NCI-H748 (cell line): ENCODE data around the gene USP49.
"Not testable (repeated sequence)": the region's sequence is repeated elsewhere in the genome, so short reads cannot be mapped to it uniquely, and the experiment has no call there.

Experiments
- DNase-seq: peaks from one replicate; lab custom pipeline; 2025; ENCODE audit not compliant: unreplicated experiment; lab: John Stamatoyannopoulos, UW

Gene USP49

DNA sequence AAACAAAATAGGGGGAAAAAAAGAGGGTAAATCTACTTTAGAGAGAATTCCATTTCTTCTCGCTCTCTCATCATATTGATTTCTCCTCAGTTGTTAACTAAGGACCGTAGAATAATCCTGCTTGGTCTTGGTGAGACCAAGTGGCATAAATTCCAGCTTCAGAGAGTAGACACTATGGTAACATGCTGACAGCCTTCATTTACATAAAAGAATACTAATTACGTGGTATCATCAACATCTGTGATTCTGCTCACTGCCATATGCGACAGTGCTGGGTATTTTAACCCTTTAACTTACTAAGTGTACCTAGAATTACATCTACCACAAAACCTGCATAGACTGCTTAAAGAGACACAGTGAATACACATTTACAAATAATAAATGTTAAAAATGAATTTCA lies 80.5 kb downstream of the USP49 start:
- DNase-seq, result no peak

DNA sequence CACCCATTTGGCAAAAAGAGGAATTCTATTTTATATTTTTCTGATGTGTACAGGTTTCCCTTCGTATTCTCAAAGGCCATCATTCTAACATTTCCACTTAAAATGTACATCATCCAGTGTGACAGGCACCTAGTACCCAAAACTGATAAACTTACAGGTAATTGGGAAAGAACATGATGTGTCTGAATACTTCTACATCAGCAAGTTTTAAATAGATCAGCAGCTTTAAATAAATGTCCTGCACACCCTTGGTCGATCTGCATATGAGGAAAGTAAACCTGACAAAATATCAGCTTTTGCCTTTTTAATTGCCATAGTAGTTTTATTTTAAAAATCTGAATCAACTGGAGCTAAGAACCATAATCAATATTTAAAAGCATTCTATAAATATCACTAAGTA lies 81.2 kb downstream of the USP49 start:
- DNase-seq, result no peak

DNA sequence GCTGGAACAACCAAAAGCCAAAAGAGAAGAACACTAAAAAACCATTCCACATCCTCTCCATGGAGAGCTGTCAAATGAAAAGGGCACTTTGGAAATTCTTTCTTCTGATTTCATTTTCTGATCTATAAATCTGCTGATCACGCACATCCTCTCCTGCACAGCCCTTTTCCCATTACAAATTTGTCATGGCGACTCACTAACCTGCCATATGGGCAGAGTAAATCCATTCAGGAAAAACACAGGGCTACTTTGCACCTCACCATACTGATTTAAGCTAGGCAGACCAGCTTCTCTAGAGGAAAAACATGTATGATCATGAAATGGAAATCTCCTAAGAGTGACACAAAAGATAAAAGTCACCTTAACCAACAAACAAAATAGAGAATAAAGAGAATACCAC lies 81.7 kb downstream of the USP49 start:
- no peak for DNase-seq

DNA sequence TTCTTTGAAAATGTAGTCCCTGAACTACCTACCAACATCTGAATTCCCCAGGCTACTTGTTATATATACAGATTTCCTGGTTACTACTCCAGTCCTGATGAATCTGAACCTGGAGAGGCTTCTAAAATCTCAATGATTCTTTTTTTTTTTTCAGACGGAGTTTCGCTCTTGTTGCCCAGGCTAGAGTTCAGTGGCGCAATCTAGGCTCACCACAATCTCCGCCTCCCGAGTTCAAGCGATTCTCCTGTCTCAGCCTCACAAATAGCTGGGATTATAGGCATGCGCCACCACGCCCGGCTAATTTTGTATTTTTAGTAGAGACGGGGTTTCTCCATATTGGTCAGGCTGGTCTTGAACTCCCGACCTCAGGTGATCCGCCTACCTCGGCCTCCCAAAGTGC lies 83.2 kb downstream of the USP49 start:
- DNase-seq, result not testable (repeated sequence)

DNA sequence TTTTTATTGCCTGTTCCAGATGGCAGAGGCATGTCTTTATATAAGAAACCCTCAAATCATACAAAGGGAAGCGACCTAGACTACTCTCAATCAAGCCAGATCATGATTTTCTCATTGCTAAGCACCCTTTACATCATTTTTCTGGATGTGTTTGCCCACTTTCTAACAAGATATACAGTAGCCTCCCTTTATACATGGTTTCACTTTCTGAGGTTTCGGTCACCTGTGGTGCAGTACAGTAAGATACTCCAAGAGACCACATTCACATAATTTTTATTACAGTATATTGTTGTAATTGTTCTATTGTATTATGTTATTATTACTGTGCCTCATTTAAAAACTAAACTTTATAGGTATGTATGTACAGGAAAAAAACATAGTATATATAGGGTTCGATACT lies 84.1 kb downstream of the USP49 start:
- DNase-seq, result no peak

DNA sequence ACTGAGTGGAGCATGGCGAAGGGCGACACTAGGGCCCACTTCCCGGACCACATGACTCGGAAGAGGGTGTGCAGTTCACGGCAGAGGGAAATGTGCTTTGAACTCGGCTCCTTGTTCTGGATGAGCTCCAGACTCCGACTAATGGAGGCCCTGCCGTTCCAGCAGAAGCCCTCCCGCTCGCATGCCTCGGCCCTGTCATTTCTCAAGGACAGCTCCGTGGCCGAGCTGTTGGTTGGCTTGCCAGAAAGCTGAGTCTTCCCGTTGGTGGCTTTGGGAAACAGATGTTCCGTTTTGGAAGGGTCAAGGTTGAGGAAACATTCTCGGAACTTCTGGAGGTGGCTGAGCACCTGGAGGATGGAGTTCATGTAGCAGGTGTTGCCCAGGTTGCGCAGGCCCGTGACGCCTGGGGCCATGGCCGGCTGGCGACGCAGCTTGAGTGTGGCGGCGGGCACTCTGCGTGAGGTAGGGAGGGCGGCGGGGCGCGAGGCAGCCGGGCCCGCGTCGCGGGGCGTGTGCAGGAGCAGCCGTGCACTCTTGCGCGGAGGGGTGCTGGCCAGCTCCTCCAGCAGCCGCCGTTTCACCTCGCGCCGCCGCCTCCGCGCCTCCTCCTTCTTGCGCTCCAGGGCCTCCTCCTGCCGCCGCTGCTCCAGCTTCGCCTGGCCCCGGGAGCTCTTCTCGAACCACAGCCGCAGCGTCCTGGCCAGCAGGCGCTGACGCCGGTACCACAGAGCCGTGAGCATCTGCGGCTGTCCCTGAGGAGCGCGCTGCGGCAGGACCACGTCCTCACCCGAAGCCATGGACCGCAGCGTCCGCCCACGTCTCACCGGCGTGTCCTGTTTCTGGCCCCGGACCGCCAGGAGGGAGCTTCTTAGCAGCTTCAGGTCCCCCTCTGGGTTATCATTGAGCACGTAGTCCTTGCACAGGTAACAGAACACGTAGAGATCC lies 89.1 kb downstream of the USP49 start:
- no peak for DNase-seq

DNA sequence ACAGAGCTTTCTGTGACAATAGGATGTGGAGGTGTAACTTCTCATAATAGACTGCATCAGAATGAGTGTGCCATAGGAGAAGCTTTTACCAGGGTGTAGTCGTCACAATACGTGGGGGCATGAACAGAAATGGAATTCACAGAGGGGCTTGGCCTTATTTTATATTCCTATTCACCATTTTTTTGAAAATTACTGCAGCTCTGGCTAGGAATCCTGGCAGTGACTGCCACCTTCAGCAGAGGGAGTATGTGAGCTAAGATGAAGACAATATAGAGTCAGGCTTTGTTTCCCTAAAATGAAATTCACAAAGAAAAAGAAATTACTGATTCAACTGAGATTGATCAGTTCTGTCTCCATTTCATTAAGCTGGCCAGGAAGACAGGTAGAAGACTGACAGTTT lies 93.8 kb downstream of the USP49 start:
- DNase-seq, result no peak

DNA sequence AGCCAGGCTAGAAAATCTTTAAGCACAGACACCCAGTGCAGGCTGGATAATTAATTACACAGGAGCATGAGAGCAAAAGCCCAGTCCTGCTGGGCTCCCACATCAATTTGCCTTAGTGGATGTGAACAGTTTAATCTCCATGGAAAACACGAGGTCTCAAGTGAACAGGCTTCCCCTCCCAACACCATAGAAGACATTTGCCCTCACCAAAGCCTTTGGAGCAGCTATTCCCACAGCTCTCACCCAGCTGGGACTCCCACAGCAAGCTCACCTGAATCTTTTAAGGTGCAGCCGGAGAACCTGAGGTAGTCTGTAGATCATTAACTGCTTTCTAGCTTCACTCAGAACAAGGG lies 95.6 kb downstream of the USP49 start:
- DNase-seq, result no peak

DNA sequence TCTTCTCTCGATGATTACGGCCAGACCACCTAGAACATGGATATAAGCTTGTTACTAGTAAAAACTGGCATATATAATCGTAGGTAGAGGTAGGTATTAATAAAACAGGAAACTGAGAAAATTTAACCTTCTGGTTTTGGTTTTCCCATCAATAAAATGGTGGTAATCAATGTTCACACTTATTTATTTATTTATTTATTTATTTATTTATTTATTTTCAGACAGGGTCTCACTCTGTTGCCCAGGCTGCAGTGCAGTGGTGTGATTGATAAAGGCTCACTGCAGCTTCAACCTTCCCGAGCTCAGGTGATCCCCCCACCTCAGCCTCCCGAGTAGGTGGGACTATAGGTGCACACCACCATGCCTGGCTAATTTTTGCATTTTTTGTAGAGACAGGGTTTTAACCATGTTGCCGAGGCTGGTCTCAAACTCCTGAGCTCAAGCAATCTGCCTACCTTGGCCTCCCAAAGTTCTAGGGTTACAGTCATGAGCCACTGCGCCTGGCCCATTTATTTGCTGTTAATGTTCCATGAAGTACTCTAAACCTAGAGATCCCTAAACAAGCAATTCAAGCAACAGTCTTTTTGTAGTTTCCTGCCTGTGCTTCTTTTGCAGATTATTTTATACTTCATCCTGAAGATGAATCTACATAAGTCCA lies 96.1 kb downstream of the USP49 start:
- no peak for DNase-seq

DNA sequence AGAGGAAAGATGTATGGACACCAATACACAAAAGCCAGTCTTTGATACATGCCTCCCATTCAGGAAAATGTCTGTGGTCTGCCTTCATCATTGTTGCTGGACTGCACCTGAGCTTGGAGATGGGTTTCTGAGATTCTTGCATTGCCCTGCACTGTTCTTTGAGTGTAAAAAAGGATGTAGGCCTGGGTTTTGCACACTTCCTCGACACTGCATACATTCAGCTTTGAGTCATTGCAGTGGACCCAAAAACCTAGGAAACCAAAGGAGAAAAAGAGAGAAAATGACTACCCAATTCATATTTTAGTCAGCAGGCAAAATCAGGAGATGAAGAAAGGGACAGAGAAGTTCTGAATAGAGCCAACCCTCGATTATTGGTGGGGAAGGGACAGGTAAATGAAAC lies 98.7 kb downstream of the USP49 start:
- no peak for DNase-seq

DNA sequence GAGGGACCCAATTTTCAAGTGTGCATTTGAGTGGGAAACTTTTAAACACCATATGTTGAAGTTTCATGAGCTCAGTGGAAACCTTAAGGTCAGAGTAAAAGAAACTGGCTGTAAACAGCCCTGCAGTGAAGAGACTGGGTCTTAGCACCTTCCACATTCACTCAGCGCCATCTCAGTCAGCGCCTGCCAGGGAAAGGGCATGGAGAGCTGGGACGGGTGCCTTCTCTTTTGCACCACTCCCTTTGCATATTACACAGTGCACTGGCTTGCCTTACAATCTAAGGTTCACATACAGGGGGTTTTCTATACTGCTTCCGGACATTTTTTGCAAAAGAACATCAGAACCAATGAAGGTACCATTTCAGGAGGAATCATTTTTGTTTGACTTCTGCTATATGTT lies 103.2 kb downstream of the USP49 start:
- no peak for DNase-seq

DNA sequence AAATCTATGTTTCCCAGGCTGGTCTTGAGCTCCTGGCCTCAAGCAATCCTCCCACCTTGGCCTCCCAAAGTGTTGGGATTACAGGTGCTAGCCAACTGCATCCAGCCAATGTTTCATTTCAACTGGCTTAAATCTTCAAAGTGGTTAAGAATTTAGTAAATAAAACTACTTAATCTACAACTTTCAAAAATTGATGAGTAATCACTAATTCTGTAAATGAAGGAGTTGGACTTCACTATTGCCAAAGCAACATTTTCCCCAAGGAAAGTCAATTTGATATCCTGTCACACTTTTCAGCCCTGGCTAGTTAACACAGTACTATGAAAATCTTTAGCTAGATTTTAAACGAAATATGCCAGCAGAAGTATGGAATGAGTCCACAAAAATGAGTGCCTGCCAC lies 103.9 kb downstream of the USP49 start:
- no peak for DNase-seq

DNA sequence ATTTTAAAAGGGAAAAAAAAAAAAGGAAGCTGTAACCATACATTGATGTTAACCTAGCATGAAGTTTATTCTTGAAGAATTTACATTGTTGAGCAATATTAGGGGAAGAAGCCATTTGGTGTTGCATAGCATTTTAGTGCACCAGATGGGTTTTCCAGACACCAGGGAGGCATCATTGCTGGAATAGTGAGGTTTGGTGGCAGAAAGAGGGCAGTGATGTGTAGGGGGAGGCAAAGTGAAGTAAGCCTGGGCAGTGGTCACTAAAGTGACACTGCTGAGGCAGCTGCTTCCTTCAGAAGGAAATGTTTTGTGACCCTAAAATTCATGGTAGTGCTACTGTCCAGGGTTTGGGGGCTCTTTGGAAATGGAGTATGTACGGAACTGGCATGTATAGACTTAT lies 105.1 kb downstream of the USP49 start:
- no peak for DNase-seq

DNA sequence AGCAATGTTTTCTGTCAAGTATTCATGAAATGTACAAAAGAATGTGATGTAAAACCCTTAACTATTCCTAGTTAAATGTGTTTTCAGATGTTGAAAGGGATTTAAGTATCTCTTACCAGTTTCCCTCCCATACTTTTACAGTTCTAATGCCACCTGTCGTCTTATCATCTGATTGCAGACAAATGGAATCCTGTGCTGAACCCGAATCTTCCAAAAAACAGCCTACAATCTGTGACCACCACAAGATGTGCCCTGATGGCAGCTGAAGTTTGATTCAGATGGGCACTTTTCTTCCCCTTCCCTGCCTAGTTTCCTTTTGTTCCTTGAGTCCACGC lies 105.8 kb downstream of the USP49 start:
- DNase-seq, result no peak

DNA sequence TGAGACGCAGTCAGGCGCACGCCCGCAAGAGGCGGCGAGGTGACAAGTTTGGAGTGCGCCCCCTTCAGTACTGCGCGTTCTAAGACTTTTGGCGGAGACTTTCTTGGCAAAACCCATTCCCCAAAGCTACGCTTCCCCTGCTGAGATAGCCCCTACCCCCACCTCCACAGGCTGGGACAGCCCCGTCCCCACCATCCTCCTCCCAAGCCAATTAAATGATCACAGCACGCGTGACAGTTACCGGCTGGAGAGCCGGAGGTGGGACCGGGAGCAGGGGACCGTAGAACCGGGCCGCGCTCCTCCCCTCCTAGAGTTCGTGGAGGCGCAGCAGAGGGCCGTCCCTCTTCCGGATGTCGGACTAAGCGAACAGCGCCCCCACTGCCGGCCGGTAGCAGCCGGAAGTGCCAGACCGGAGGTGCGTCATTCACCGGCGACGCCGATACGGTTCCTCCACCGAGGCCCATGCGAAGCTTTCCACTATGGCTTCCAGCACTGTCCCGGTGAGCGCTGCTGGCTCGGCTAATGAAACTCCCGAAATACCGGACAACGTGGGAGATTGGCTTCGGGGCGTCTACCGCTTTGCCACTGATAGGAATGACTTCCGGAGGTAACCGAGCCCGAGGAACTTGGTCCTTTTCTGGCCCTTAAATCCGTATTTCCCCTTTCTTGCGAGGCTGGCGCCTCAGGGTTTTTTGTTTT lies 107.8 kb downstream of the USP49 start, which contains the start of gene TOMM6:
Gene TOMM6, plus strand, starts transcription at position 476 of the 699 bp plus-strand sequence. Its CDS starts 4 bp downstream, at position 480.
- DNase-seq, result peak; percentile 96

DNA sequence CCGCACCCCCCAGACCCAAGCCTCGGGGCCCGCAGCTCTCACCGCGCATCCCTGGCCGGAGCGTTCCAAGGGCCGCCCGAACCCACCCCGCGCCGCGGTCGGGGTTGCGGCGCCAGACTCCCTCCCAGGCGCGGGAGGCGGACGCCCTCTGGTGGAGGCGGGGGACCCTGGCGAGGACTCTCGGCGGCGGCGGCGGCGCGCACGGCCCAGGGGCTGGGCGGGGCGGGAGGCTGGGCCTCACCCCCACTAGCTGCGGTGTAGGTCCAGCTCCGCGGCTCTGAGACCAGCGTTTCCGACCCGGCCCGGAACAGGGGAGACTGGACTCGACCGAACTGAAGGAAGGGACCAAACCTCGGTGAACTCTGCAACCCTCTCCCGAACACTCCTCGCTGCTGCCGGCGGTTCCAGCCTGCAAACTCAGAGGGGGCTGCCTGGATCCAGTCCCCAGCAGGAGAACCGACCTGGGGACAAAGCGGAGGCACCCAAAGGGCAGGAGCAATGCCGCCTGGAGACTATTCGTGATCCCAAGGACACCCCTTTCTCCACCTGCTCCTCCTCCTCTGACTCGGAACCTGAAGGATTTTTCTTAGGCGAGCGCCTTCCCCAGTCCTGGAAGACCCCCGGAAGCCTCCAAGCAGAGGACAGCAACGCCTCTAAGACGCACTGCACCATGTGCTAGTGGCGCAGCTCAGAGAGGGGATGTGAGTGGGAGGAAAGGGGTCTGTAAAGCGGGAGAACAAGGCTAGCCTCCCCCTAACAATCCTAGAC lies 108.5 kb downstream of the USP49 start:
- peak; percentile 89 for DNase-seq

DNA sequence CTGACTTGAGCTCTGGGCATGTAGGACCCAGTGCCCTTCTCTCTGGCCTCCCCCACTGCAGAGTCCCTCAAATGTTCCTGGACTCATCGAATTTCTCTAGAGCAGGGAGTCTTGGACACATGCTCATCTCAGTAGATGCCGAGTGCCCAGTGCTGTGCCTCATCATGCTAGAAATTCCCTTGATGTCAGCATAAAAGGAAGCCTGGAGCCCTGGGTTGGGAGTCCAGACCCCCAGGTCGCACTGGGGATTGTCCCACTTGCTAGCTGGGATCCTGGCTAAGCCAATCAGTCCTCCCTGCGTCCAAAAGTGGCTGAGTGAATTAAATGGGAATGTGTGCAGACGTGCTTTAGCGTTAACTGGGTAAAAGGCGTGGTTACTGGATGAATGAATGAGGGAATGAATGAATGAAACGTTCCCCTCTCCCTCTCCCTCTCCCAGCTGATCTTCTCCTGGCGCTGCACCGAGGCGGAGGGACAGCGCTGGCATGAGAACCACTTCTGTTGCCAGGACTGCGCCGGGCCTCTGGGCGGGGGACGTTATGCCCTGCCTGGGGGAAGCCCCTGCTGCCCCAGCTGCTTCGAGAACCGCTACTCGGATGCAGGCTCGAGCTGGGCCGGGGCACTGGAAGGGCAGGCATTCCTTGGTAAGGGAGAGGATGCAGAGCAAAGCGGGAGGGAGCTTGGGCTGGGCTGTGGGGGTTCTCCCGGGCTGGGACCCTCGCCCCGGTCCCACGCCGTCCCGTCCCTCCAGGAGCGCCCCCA lies 109.3 kb downstream of the USP49 start:
- DNase-seq, result peak; percentile 61

DNA sequence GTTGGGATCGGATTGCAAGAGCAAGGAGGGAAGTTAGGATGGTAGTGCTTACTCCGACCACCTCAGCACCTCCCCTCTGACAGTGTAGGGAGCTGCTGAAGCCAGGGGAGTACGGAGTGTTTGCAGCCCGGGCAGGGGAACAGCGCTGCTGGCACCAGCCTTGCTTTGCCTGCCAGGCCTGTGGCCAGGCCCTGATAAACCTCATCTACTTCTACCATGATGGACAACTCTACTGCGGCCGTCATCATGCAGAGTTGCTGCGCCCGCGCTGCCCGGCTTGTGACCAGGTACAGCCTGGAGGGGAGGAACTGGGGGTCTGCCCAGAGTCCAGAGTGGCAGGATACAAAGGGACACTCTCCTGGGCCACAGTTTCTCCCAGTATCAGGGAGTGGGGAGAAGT lies 109.9 kb downstream of the USP49 start:
- DNase-seq, result no peak

DNA sequence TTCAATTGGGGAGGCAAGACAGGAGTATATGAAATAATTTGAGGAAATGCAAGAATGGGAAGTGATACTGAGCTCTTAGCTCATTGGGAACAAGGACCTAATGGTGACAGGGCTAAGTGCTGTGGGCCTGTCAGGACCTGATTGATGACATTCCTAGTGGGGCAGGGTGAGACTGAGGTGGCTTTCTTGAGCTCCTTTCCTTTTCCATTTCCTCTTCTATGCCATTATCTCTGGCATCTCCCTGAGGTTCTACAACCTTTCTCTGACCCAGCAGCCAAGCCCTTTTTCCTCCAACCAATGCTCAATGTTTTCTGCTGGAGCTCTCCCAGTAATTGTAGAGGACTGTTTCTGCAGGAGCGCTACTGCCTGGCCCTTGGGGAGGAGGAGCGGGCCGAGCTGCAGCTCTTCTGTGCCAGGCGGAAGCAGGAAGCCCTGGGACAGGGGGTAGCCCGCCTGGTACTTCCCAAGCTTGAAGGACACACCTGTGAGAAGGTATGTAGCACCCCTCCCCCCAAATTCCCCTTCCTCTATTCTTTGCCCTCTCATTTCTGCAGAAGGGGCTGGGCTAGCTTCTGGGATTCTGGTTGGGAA lies 110.5 kb downstream of the USP49 start:
- no peak for DNase-seq

DNA sequence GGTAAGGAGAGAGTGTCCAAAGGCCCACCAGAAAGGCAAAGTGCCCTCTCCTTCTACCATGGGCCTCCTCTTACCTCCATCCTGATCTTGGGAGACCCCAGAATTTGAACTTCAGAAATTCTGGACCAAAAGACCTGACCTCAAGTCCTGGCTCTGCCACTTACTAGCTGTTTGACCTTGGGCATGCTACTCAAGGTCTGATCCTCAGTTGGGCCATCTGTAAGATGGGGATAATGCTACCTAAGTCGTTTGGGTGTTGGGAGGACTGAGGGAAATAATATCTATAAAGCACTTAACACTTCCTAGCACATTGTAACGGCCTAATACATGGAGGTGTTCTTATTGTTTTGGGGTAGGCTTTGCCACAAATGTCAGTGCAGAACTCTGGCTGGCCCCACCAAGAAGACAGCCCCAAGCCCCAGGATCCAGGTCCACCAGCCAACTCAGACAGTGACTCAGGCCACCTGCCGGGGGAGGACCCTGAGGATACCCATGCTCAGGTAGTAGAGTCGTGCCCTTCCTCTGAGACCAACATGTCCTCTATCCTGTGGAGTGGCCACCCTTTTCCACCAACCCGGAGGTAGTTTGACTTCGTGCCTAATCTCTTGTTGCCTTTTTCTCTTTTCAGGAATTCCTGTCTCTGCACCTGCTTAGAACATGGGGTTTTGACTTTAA lies 111.9 kb downstream of the USP49 start:
- DNase-seq, result no peak
